ENCODE results near the gene MMP17.
A peak's percentile ranks its signal among the peaks of the same experiment; 100 is the strongest.

The MMP17 gene

GRCh38 chr12:131799828-131800593 lies 28.2 kb upstream of the MMP17 start:
- TF ChIP-seq, protein P1, sequence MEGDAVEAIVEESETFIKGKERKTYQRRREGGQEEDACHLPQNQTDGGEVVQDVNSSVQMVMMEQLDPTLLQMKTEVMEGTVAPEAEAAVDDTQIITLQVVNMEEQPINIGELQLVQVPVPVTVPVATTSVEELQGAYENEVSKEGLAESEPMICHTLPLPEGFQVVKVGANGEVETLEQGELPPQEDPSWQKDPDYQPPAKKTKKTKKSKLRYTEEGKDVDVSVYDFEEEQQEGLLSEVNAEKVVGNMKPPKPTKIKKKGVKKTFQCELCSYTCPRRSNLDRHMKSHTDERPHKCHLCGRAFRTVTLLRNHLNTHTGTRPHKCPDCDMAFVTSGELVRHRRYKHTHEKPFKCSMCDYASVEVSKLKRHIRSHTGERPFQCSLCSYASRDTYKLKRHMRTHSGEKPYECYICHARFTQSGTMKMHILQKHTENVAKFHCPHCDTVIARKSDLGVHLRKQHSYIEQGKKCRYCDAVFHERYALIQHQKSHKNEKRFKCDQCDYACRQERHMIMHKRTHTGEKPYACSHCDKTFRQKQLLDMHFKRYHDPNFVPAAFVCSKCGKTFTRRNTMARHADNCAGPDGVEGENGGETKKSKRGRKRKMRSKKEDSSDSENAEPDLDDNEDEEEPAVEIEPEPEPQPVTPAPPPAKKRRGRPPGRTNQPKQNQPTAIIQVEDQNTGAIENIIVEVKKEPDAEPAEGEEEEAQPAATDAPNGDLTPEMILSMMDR (conservative IDR thresholded peaks at IDR 0.05; ENCODE audit: low read length): no peak
- no peak overlapping the region for H3K4me3 ChIP-seq (ENCODE audit: low read length)
- DNase-seq (ENCODE audit: low read depth): no peak

GRCh38 chr12:131800594-131801135 lies 27.5 kb upstream of the MMP17 start:
- DNase-seq (ENCODE audit: low read depth): no peak
- no peak overlapping the region for H3K4me3 ChIP-seq (ENCODE audit: low read length)
- TF ChIP-seq, protein P1 (conservative IDR thresholded peaks at IDR 0.05; ENCODE audit: low read length): no peak

DNA sequence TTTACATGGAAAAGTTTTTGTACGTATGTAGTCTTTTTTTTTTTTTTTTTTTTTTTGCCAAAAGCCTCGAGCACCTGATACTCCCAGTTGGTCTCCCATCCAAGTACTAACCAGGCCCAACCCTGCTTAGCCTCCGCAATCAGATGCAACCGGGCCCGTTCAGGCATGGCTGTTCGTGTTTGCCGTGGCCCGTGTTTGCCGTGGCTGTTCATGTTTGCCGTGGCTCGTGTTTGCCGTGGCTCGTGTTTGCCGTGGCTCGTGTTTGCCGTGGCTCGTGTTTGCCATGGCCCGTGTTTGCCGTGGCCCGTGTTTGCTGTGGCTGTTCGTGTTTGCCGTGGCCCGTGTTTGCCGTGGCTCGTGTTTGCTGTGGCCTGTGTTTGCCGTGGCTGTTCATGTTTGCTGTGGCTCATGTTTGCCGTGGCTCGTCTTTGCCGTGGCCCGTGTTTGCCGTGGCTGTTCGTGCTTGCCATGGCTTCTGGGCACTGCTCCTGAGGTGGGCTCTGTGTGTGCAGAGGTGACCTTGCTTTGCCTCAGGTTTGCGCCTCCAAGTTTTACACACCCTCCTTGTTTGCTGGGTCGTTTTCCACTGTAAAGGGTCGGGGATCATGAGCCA lies 26.8 kb upstream of the MMP17 start:
- DNase-seq (ENCODE audit: low read depth): no peak
- TF ChIP-seq, protein P1 (conservative IDR thresholded peaks at IDR 0.05; ENCODE audit: low read length): no peak
- H3K4me3 ChIP-seq (ENCODE audit: low read length): no peak overlapping the region

GRCh38 chr12:131803961-131804521 lies 24.2 kb upstream of the MMP17 start:
- H3K4me3 ChIP-seq (ENCODE audit: low read length): no peak overlapping the region
- DNase-seq (ENCODE audit: low read depth): peak; percentile 75
- TF ChIP-seq, protein P1 (conservative IDR thresholded peaks at IDR 0.05; ENCODE audit: low read length): no peak

DNA sequence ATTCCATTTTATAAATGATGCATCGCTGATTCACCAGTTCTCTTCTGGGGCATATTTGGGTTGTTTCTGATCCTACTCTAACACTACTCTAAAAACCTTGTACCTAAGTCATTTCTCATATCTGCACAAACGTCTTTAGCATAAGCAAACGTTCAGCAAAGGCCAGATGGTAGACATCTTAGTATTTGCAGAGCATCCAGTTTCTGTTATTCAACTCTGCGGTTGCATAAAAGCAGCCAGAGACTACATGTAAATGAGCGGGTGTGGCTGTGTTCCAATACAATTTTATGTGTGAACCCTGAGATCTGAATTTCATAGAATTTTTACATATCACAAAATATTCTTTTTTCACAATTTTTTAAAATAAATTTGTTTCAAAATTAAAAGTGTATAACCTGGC lies 22.8 kb upstream of the MMP17 start:
- TF ChIP-seq, protein P1 (conservative IDR thresholded peaks at IDR 0.05; ENCODE audit: low read length): no peak
- DNase-seq (ENCODE audit: low read depth): no peak
- no peak overlapping the region for H3K4me3 ChIP-seq (ENCODE audit: low read length)

DNA sequence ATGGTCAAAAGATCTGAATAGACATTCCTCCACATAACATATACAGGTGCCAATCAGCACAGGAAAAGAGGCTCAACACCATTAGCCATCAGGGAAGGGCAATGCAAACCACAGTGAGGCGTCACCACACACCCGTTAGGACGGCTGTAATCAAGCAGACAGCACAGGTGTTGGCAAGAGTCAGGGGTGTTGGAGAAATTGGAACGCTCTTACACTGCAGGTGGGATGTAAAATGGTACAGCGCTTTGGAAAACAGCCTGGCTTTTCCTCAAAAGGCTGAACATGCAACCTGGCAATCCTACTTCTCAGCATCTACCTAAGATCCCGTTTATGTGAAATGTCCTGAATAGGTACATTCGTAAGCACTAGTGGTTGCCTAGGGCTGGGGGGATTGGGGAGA lies 21.5 kb upstream of the MMP17 start:
- no peak for DNase-seq (ENCODE audit: low read depth)

More for the DNA sequence above, 21.5 kb upstream of the MMP17 start:
- no peak overlapping the region for H3K4me3 ChIP-seq (ENCODE audit: low read length)
- TF ChIP-seq, protein P1 (conservative IDR thresholded peaks at IDR 0.05; ENCODE audit: low read length): no peak
